ENCODE data around the gene VASH1.

Gene VASH1

GRCh38 chr14:76784266-76784874 lies 23.1 kb downstream of the VASH1 start:
- no peak for DNase-seq (ENCODE audit: low spot score)

- DNase-seq (ENCODE audit: low spot score), result peak; percentile 82
Measured at GRCh38 chr14:76784881-76785280, 23.6 kb downstream of the VASH1 start.

GRCh38 chr14:76786601-76787000 lies 25.3 kb downstream of the VASH1 start:
- DNase-seq (ENCODE audit: low spot score), result no peak

GRCh38 chr14:76792422-76792821 lies 31.2 kb downstream of the VASH1 start:
- no peak for DNase-seq (ENCODE audit: low spot score)

- no peak for DNase-seq (ENCODE audit: low spot score)
Measured at GRCh38 chr14:76793324-76793723, 32.1 kb downstream of the VASH1 start.

GRCh38 chr14:76793956-76794355 lies 32.7 kb downstream of the VASH1 start:
- DNase-seq (ENCODE audit: low spot score), result no peak

- DNase-seq (ENCODE audit: low spot score), result no peak
Measured at GRCh38 chr14:76806446-76806845, 45.2 kb downstream of the VASH1 start.

GRCh38 chr14:76808011-76808410 lies 46.7 kb downstream of the VASH1 start:
- DNase-seq (ENCODE audit: low spot score), result no peak

GRCh38 chr14:76808990-76809389 lies 47.7 kb downstream of the VASH1 start:
- no peak for DNase-seq (ENCODE audit: low spot score)

- DNase-seq (ENCODE audit: low spot score), result no peak
Measured at GRCh38 chr14:76810525-76810924, 49.3 kb downstream of the VASH1 start.

GRCh38 chr14:76810953-76811400 lies 49.7 kb downstream of the VASH1 start:
- DNase-seq (ENCODE audit: low spot score), result no peak

- DNase-seq (ENCODE audit: low spot score), result no peak
Measured at GRCh38 chr14:76811561-76811960, 50.3 kb downstream of the VASH1 start.

- DNase-seq (ENCODE audit: low spot score), result no peak
Measured at GRCh38 chr14:76812093-76812421, 50.8 kb downstream of the VASH1 start.

- DNase-seq (ENCODE audit: low spot score), result peak; percentile 87
Measured at GRCh38 chr14:76812422-76813383, 51.4 kb downstream of the VASH1 start, which contains the start of gene ANGEL1. Gene ANGEL1, minus strand, starts transcription at chr14:76812882. Its CDS starts 55 bp downstream, at chr14:76812827.

- no peak for DNase-seq (ENCODE audit: low spot score)
Measured at GRCh38 chr14:76814726-76815645, 53.7 kb downstream of the VASH1 start.

GRCh38 chr14:76820700-76821099 lies 59.4 kb downstream of the VASH1 start:
- no peak for DNase-seq (ENCODE audit: low spot score)

GRCh38 chr14:76826122-76826521 lies 64.9 kb downstream of the VASH1 start, which contains the start of gene LRRC74A:
Gene LRRC74A, plus strand, starts transcription at chr14:76826408. Its CDS starts 290 bp downstream, at chr14:76826698.
- DNase-seq (ENCODE audit: low spot score), result no peak

GRCh38 chr14:76827696-76828296 lies 66.5 kb downstream of the VASH1 start:
- no peak for DNase-seq (ENCODE audit: low spot score)

GRCh38 chr14:76828339-76829012 lies 67.2 kb downstream of the VASH1 start:
- no peak for DNase-seq (ENCODE audit: low spot score)

GRCh38 chr14:76829013-76829365 lies 67.7 kb downstream of the VASH1 start:
- DNase-seq (ENCODE audit: low spot score), result no peak

Measured in SK-N-DZ (cell line).